ENCODE data around the gene LTBP1.

LTBP1 gene

GRCh38 chr2:33225350-33225749, 278.6 kb downstream of the LTBP1 start:
- H2BK120ac ChIP-seq (ENCODE audit: low read depth, low read length), result no peak overlapping the region
- H3K4ac ChIP-seq (ENCODE audit: low read depth in 1 of 2, low read length in 2 of 2), result no peak overlapping the region
- DNase-seq, result no peak
- no peaks in the 10 kb centered on the region for H3K9me3 ChIP-seq (ENCODE audit: control insufficient read depth, low read length)
- no peak overlapping the region for H2BK5ac ChIP-seq (ENCODE audit: low read depth, low read length, poor library complexity, severe bottlenecking)
- H3K4me3 ChIP-seq (ENCODE audit: insufficient read depth in 1 of 2, low read depth in 1 of 2, low read length in 2 of 2), result no peak overlapping the region
- H3K23ac ChIP-seq (ENCODE audit: low read length in 2 of 2), result no peak overlapping the region
- H2AK5ac ChIP-seq (ENCODE audit: low read length, severe bottlenecking), result no peak overlapping the region
- no peak overlapping the region for H2BK15ac ChIP-seq (ENCODE audit: low read depth, poor library complexity, severe bottlenecking)
- H3K9ac ChIP-seq (ENCODE audit: low read length), result no peak overlapping the region
- H3K79me1 ChIP-seq (replicated peaks; ENCODE audit: low read length, poor library complexity, severe bottlenecking), result no peaks in the 10 kb centered on the region
- H3K27me3 ChIP-seq (ENCODE audit: control insufficient read depth in 1 of 2, insufficient read depth in 1 of 2, low read length in 2 of 2), result no peaks in the 10 kb centered on the region
- H3K18ac ChIP-seq (ENCODE audit: low read depth in 1 of 2, low read length in 2 of 2), result no peak overlapping the region
- no peak overlapping the region for H2AFZ ChIP-seq (ENCODE audit: low read depth, low read length)
- no peak overlapping the region for H3K4me2 ChIP-seq (ENCODE audit: low read length, poor library complexity, severe bottlenecking)
- 100% methylated on average over 1 of the region's 2 CpGs for WGBS
- no peak overlapping the region for H2BK12ac ChIP-seq (ENCODE audit: low read length in 2 of 2)
- H4K8ac ChIP-seq (ENCODE audit: low read length), result no peak overlapping the region
- no peak overlapping the region for H3K14ac ChIP-seq (ENCODE audit: low read length in 2 of 2)
- H3K4me1 ChIP-seq (ENCODE audit: control insufficient read depth, insufficient read depth, low read depth, low read length), result peaks cover 2% of the 10 kb centered on the region
- H3K27ac ChIP-seq (ENCODE audit: low read length, poor library complexity, severe bottlenecking), result no peak overlapping the region
- peaks cover 0 to 31% of the 10 kb centered on the region in 2 experiments for H3K36me3 ChIP-seq (ENCODE audit: control insufficient read depth in 1 of 2, insufficient read depth in 2 of 2, low read depth in 1 of 2, low read length in 2 of 2)
- no peak overlapping the region for H4K91ac ChIP-seq (ENCODE audit: low read length)

- H3K9ac ChIP-seq (ENCODE audit: low read length), result no peak overlapping the region
- H3K27me3 ChIP-seq (ENCODE audit: control insufficient read depth in 1 of 2, insufficient read depth in 1 of 2, low read length in 2 of 2), result no peaks in the 10 kb centered on the region
- no peak overlapping the region for H2BK5ac ChIP-seq (ENCODE audit: low read depth, low read length, poor library complexity, severe bottlenecking)
- H3K79me1 ChIP-seq (replicated peaks; ENCODE audit: low read length, poor library complexity, severe bottlenecking), result no peaks in the 10 kb centered on the region
- no peak overlapping the region for H4K8ac ChIP-seq (ENCODE audit: low read length)
- H2BK12ac ChIP-seq (ENCODE audit: low read length in 2 of 2), result no peak overlapping the region
- H2AFZ ChIP-seq (ENCODE audit: low read depth, low read length), result no peak overlapping the region
- H3K18ac ChIP-seq (ENCODE audit: low read depth in 1 of 2, low read length in 2 of 2), result no peak overlapping the region
- H3K23ac ChIP-seq (ENCODE audit: low read length in 2 of 2), result no peak overlapping the region
- H3K4ac ChIP-seq (ENCODE audit: low read depth in 1 of 2, low read length in 2 of 2), result no peak overlapping the region
- H2BK15ac ChIP-seq (ENCODE audit: low read depth, poor library complexity, severe bottlenecking), result no peak overlapping the region
- 96% methylated on average over 3 of the region's 4 CpGs for WGBS
- H3K14ac ChIP-seq (ENCODE audit: low read length in 2 of 2), result no peak overlapping the region
- no peak overlapping the region for H3K27ac ChIP-seq (ENCODE audit: low read length, poor library complexity, severe bottlenecking)
- H2AK5ac ChIP-seq (ENCODE audit: low read length, severe bottlenecking), result no peak overlapping the region
- no peak overlapping the region for H4K91ac ChIP-seq (ENCODE audit: low read length)
- H3K4me2 ChIP-seq (ENCODE audit: low read length, poor library complexity, severe bottlenecking), result no peak overlapping the region
- H3K4me1 ChIP-seq (ENCODE audit: control insufficient read depth, insufficient read depth, low read depth, low read length), result no peaks in the 10 kb centered on the region
- no peaks in the 10 kb centered on the region for H3K9me3 ChIP-seq (ENCODE audit: control insufficient read depth, low read length)
- DNase-seq, result no peak
- no peak overlapping the region for H2BK120ac ChIP-seq (ENCODE audit: low read depth, low read length)
- peaks cover 0 to 28% of the 10 kb centered on the region in 2 experiments for H3K36me3 ChIP-seq (ENCODE audit: control insufficient read depth in 1 of 2, insufficient read depth in 2 of 2, low read depth in 1 of 2, low read length in 2 of 2)
- no peak overlapping the region for H3K4me3 ChIP-seq (ENCODE audit: insufficient read depth in 1 of 2, low read depth in 1 of 2, low read length in 2 of 2)
Observed at GRCh38 chr2:33226546-33226945, 279.8 kb downstream of the LTBP1 start.

GRCh38 chr2:33229646-33230045, 282.9 kb downstream of the LTBP1 start:
- Histone ChIP-seq H4K8ac (ENCODE audit: low read length) (no peak overlapping the region), H3K27ac (ENCODE audit: low read length, poor library complexity, severe bottlenecking) (no peak overlapping the region), H2AK5ac (ENCODE audit: low read length, severe bottlenecking) (no peak overlapping the region), H3K36me3 (ENCODE audit: control insufficient read depth in 1 of 2, insufficient read depth in 2 of 2, low read depth in 1 of 2, low read length in 2 of 2) (peaks cover 0 to 6% of the 10 kb centered on the region in 2 experiments), H3K9ac (ENCODE audit: low read length) (peak overlapping the region; percentile 3), H3K4me3 (ENCODE audit: insufficient read depth in 1 of 2, low read depth in 1 of 2, low read length in 2 of 2) (no peak overlapping the region), H3K9me3 (ENCODE audit: control insufficient read depth, low read length) (no peaks in the 10 kb centered on the region), H3K14ac (ENCODE audit: low read length in 2 of 2) (no peak overlapping the region), H3K4me1 (ENCODE audit: control insufficient read depth, insufficient read depth, low read depth, low read length) (no peaks in the 10 kb centered on the region), H3K27me3 (ENCODE audit: control insufficient read depth in 1 of 2, insufficient read depth in 1 of 2, low read length in 2 of 2) (no peaks in the 10 kb centered on the region), H2BK15ac (ENCODE audit: low read depth, poor library complexity, severe bottlenecking) (no peak overlapping the region), H3K18ac (ENCODE audit: low read depth in 1 of 2, low read length in 2 of 2) (no peak overlapping the region), H4K91ac (ENCODE audit: low read length) (no peak overlapping the region), H3K23ac (ENCODE audit: low read length in 2 of 2) (no peak overlapping the region), H2BK120ac (ENCODE audit: low read depth, low read length) (no peak overlapping the region), H3K79me1 (replicated peaks; ENCODE audit: low read length, poor library complexity, severe bottlenecking) (no peaks in the 10 kb centered on the region), H3K4ac (ENCODE audit: low read depth in 1 of 2, low read length in 2 of 2) (no peak overlapping the region), H2AFZ (ENCODE audit: low read depth, low read length) (no peak overlapping the region), H3K4me2 (ENCODE audit: low read length, poor library complexity, severe bottlenecking) (no peak overlapping the region), H2BK12ac (ENCODE audit: low read length in 2 of 2) (no peak overlapping the region), H2BK5ac (ENCODE audit: low read depth, low read length, poor library complexity, severe bottlenecking) (no peak overlapping the region)
- DNase-seq, result no peak
- WGBS, result 96% methylated on average over 3 of the region's 4 CpGs

GRCh38 chr2:33230195-33230594, 283.4 kb downstream of the LTBP1 start:
- Histone ChIP-seq H2BK120ac (ENCODE audit: low read depth, low read length) (no peak overlapping the region), H3K14ac (ENCODE audit: low read length in 2 of 2) (no peak overlapping the region), H3K79me1 (replicated peaks; ENCODE audit: low read length, poor library complexity, severe bottlenecking) (no peaks in the 10 kb centered on the region), H3K27me3 (ENCODE audit: control insufficient read depth in 1 of 2, insufficient read depth in 1 of 2, low read length in 2 of 2) (no peaks in the 10 kb centered on the region), H3K9ac (ENCODE audit: low read length) (peak overlapping the region; percentile 3), H2AFZ (ENCODE audit: low read depth, low read length) (no peak overlapping the region), H2BK5ac (ENCODE audit: low read depth, low read length, poor library complexity, severe bottlenecking) (no peak overlapping the region), H4K91ac (ENCODE audit: low read length) (no peak overlapping the region), H3K4me2 (ENCODE audit: low read length, poor library complexity, severe bottlenecking) (no peak overlapping the region), H3K27ac (ENCODE audit: low read length, poor library complexity, severe bottlenecking) (no peak overlapping the region), H2AK5ac (ENCODE audit: low read length, severe bottlenecking) (no peak overlapping the region), H3K4ac (ENCODE audit: low read depth in 1 of 2, low read length in 2 of 2) (no peak overlapping the region), H2BK15ac (ENCODE audit: low read depth, poor library complexity, severe bottlenecking) (no peak overlapping the region), H3K9me3 (ENCODE audit: control insufficient read depth, low read length) (no peaks in the 10 kb centered on the region), H4K8ac (ENCODE audit: low read length) (no peak overlapping the region), H3K23ac (ENCODE audit: low read length in 2 of 2) (no peak overlapping the region), H2BK12ac (ENCODE audit: low read length in 2 of 2) (no peak overlapping the region), H3K36me3 (ENCODE audit: control insufficient read depth in 1 of 2, insufficient read depth in 2 of 2, low read depth in 1 of 2, low read length in 2 of 2) (peaks cover 0 to 5% of the 10 kb centered on the region in 2 experiments), H3K4me1 (ENCODE audit: control insufficient read depth, insufficient read depth, low read depth, low read length) (no peaks in the 10 kb centered on the region), H3K4me3 (ENCODE audit: insufficient read depth in 1 of 2, low read depth in 1 of 2, low read length in 2 of 2) (no peak overlapping the region), H3K18ac (ENCODE audit: low read depth in 1 of 2, low read length in 2 of 2) (no peak overlapping the region)
- DNase-seq, result no peak
